Raji (cell line): ENCODE data around the gene IL12RB1.

Experiments
- POLR2A ChIP-seq: IDR thresholded peaks from 2 replicates; pipeline ENCODE4 v1.6.1; 2011; ENCODE audit warnings: low read depth, low read length, control low read depth; ENCODE audit not compliant: insufficient read depth

The IL12RB1 gene

DNA sequence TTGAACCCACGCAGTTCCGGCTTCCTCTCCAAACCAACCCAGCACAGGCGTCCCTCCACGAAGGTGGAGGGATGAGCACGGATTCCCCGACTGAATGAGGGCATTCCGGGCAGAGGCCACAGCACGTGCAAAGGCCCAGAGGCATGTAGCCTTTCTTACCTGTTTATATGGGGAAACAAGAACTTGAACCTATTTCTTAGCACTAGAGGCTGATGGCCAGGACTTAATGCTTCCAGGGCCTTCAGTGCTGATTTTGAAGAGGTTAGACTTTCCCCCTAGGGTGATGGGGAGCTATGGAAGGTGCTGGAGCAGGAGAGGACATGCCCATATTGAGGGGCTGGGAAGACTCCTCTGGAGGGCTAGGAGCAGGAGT lies 12.9 kb upstream of the IL12RB1 start:
- no peak for TF ChIP-seq POLR2A

DNA sequence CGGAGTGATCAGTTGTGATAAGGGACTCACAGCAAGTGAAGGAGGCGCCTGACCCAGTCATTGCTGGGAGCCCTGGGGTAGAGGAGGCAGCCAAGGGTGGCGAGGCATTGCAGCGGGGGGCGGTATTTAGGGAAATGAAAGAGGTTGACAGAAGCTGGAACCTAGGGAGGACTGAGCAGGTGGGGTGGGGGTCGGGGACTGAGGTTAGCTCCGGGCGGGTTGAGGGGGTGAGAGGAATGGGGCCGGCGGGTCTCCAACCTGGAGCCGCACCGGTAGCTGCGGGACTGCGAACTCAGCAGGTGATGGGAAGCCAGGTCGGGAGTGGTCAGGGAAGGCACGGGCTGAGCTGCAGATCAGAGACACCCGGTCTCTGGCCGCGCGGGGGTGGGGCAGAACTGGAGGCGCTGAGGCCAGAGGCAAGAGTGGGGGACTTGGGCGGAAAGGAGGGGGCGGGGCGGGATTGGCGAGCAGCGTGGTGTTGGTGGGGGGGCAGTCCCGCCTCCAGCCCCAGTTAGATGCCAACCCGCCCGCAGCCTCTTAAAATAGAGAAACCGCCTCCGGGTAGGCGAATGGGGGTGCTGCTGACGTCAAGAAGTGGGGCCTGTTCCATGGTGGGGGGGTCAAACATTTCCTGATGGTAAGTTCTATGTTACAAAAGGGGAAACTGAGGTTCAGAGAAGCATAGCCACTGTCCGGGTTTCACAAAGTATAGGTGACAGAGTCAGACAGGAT lies 12.3 kb upstream of the IL12RB1 start:
- TF ChIP-seq POLR2A, result peak; percentile 74

DNA sequence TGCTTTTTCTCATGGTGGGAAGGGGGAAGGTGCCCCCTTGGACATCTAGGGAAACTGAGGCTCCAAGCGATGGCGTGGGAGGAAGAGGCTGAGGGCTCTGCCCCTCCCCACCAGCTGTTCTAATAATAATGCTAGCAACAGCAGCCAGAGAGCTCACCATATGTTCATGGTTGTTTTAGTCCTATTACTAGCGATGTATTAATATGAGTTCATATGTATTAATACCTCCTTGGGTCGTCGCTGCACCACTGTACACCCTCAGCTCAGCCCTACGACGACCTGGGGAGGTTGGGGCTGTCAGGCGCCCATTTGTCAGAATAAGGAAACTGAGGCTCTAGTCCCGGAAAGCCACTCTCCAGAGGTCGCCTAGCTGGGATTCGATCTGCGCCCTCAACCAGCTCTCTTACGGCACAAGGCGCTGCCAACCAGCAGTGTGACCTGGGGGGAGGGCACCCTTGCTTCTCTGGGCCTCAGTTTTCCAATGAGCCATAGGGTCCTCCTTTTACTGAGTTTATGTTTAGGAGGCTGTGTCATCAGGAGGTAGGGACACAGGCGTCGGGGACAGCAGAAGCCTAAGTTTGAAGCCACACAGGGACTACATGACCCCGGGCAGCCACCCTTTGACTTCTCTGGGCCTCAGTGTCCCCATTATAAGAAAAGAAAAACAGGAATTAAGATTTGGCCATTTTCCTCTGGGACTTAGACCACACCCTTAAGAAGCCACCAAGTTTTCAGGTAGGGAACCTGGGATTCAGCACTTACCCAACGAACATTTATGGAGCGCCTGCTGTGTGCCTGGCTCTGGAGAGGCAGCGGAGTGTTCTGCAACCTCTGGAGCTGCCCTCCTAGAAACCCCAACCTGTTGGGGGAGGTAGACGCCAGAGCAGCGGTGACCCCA lies 11.5 kb upstream of the IL12RB1 start:
- no peak for TF ChIP-seq POLR2A

DNA sequence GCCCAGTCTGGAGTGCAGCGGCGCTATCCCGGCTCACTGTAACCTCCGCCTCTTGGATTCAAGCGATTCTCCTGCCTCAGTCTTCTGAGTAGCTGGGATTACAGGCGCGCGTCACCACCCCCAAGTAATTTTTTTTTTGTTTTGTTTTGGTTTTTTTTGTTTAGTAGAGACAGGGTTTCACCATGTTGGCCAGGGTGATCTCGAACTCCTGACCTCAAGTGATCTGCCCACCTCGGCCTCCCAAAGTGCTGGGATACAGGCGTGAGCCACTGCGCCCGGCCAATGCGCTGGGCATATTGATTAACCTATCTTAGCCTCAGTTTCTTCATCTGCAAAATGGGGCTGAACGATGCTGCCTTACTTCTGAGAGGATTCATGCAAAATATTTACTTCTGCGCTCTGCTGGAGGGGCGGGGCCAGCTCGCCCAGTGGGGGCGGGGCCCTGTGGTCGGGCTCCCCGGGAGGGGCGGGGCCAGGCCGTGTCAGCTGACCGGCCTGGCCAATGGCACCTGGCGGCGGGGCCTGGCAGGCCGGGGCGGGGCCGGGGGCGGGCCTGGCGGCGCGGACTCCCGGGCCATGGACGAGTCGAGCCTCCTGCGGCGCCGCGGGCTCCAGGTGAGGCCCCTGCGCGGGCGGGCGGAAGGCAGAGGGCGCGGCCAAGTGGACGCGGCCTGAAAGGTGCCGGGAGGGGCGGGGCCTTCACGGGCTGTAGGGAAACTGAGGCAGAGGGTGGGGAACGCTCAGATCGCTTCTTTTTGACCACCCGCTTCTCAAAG lies 10.7 kb upstream of the IL12RB1 start, which contains the start of gene MAST3:
MAST3 (plus strand) TSS at position 562 of the 776 bp plus-strand sequence; CDS start at position 577, 15 bp downstream.
- TF ChIP-seq POLR2A, result no peak

DNA sequence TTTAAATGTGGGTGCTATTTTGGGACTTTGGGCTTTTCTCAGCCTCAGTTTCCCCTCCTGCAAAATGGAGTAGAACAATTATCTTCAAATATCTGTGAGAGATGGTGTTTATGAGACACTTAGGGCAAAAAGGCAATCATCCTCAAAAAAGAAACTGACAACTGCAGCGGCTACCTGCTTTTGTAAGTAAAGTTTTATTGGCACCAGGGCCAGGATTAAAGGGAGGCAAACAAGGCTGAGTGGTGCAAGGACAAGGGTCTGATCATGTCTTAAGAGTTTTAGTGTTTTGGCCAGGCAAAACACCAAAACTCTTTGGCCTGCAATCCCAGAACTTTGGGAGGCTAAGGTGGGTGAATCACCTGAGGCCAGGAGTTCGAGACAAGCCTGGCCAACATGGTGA lies 9.5 kb upstream of the IL12RB1 start:
- no peak for TF ChIP-seq POLR2A

DNA sequence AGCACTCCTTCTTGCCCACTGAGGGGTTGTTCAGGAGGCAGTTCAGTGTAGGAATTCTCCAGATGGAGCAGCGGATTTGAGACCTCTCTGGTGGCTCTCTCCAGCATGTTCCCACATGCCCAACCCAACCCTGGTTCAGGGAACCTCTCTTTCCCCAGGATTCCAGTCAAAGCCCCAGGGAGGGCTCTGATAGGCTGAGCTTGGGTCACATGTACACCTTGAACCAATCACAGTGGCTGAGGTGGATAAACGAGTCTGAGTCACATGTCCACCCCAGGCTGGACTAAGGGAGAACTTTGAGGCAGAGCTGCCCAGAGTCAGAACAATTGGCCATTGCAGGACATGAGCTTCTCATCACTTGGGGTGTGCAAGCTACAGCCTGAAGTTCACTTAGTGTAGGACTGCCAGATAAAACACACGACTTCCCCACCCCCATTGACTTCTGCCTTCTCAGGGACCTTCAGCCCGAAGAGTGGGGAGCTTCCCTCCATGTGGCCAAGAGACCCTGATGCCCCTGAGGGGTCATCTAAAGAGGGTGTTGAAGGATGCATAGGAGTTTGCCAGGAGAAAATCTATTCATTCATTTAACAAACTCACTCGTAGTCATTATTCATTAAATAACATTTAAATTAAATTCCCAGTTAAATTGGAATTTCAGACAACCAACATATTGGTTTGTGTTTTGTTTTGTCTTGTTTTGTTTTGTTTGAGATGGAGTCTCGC lies 6.9 kb upstream of the IL12RB1 start:
- TF ChIP-seq POLR2A, result no peak

DNA sequence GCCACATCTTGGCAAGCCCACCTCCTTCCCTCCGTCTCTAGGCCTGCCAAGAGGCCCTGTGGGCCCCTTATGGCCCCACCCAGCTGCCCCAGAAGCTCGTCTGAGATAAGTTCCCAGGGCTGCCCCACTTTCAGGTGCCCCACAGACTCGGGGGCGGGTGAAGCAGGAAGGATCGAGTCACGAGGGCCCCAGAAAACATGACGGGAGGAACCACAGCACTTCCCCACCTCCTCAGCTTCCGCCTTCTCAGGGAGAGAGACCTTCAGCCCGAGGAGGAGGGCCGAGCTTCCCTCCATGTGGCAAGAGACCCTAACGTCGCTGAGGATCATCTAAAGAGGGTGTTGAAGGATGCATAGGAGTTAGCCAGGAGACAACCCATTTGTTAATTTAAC lies 4.5 kb upstream of the IL12RB1 start:
- TF ChIP-seq POLR2A, result no peak

DNA sequence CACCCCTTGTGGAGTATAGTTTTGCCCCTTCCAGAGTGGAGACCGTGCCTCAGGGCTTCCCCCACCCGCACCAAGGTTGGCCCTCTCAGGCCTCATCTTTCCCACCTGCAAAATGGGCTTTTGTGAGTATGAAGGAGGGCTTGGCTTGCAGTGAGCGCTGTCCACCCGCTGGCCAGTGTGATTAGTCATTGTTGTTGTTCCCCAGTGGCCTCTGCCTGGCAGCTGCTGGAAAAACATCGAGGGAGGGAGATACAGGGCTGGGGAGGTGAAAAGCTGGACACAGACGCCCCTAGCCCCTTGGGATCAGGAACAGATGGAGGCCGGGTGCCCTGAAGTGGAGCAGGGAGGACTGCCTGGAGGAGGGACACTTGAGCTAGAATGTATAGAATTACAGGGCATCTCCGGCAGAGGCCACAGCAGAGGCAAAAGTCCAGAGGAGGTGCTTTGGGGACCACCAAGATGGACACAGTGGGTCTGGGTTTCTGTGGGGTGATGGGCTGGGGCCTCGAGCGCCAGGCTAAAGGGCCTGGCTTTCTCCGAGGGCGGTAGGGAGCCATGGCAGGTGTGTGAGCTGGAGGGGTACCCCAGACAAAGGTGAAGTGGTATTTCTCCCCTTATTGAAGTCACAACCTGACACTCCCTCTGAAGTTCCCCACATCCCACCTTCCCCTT lies 3.9 kb upstream of the IL12RB1 start:
- TF ChIP-seq POLR2A, result no peak

DNA sequence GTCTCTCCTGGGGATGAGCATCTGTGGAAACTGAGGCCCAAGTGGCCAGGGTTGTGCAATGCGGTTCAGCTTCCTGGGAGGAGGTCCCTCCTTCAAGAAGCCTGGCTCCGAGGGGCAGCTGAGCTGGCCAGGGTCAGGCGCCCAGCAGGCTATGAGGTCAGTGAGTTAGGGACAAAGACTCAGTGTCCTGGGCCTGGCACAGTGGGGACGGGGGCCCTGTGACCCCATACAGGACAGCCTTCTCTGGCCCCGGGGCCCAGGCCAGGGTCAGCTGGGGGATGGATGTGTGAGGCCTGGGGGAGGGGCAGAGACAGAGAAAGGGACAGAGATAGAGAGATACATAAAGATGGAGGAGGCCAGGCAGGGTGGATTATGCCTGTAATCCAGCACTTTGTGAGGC lies 3.0 kb upstream of the IL12RB1 start:
- no peak for TF ChIP-seq POLR2A

DNA sequence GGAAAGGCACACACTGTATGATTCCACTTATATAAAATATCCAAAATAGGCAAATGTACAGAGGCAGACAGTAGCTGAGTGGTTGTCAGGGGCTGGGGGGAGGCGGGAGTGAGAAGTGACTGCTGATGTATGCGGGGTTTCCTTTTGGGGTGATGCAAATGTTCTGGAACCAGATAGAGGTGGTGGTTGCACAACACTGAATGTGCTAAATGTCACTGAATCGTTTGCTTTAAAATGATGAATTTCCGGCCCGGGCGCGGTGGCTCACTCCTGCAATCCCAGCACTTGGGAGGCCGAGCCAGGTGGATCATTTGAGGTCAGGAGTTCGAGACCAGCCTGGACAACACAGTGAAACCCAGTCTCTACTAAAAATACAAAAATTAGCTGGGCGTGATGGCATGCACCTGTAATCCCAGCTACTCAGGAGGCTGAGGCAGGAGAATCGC lies 2.4 kb upstream of the IL12RB1 start:
- peak; percentile 29; the same call in 1 of the 2 replicates for TF ChIP-seq POLR2A

DNA sequence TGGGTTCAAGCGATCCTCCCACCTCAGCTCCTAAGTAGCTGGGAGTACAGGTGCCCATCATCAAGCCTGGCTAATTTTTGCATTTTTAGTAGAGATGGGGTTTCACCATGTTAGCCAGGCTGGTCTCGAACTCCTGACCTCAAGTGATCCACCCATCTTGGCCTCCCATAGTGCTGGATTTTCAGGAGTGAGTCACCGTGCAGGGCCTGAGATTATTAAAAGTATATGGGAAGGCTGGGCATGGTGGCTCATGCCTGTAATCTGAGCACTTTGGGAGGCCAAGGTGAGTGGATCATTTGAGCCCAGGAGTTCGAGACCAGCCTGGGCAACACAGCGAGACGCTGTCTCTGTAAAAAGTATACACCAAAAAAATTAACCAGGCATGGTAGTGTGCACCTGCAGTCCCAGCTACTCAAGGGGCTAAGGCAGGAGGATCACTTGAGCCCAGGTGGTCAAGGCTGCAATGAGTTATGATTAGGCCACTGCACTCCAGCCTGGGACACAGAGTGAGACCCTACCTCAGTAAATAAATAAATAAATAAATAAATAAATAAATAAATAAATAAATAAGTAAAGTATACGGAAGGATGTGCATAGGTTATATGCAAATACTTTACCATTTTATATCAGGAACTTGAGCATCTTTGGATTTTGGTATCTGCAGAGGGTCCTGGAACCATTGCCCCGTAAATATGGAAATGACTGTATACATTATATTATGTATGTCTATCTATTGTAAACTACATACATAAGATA lies 854 bp downstream of the IL12RB1 start:
- TF ChIP-seq POLR2A, result no peak

DNA sequence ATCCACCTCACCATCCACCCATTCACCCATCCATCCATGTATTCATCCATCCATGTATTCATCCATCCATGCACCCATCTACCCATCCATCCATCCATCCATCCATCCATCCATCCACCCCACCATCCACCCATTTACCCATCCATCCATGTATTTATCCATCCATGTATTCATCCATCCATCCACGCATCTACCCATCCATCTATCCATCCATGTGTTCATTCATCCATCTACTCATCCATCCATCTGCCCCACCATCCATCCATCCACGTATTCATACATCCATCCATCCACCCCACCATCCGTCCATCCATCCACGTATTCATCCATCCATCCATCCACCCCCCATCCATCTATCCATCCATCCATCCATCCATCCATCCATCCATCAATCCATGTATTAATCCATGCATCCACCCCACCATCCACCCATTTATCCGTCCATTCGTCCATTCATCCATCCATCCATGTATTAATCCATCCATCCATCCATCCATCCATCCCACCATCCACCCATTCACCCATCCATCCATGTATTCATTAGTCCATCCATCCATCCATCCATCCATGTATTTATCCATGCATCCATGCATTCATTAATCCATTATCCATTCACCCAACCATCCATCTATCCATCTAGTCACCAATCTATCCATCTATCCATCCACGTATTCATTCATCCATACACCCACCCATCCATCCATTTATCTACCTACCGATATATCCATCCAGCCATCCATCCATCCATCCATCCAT lies 2.6 kb downstream of the IL12RB1 start:
- TF ChIP-seq POLR2A, result no peak

DNA sequence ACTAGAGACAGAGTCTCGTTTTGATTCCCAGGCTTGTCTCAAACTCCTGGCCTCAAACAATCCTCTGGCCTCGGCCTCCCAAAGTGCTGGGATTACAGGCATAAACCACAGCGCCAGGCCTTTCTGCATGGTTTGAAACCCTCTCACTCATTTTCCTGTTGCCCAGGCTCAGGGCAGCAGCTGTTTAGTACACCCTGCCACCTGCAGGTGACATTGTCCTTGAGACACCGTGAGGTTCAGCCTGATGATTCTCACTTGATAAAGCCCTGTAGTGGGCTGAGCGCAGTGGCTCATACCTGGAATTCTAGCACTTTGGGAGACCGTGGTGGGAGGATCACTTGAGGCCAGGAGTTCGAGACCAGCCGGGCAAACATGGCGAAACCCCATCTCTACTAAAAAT lies 12.5 kb downstream of the IL12RB1 start:
- TF ChIP-seq POLR2A, result no peak
